ENCODE data around the gene GADD45B.
"Not testable (repeated sequence)": the region's sequence is repeated elsewhere in the genome, so short reads cannot be mapped to it uniquely, and the experiment has no call there.

GADD45B gene

GRCh38 chr19:2469102-2469914, 6.6 kb upstream of the GADD45B start:
- DNase-seq (ENCODE audit: low spot score), result no peak

GRCh38 chr19:2469915-2470200, 6.1 kb upstream of the GADD45B start:
- DNase-seq (ENCODE audit: low spot score), result not testable (repeated sequence)

- DNase-seq (ENCODE audit: low spot score), result peak; percentile 61
Measured at GRCh38 chr19:2474232-2475017, 1.5 kb upstream of the GADD45B start.

- no peak for DNase-seq (ENCODE audit: low spot score)
Measured at GRCh38 chr19:2475018-2475701, 767 bp upstream of the GADD45B start.

- peak; percentile 30 for DNase-seq (ENCODE audit: low spot score)
Measured at GRCh38 chr19:2476451-2477140, 669 bp downstream of the GADD45B start.

- no peak for DNase-seq (ENCODE audit: low spot score)
Measured at GRCh38 chr19:2477141-2477710, 1.3 kb downstream of the GADD45B start.

- peak; percentile 25 for DNase-seq (ENCODE audit: low spot score)
Measured at GRCh38 chr19:2477732-2478191, 1.8 kb downstream of the GADD45B start.

GRCh38 chr19:2478278-2478755, 2.4 kb downstream of the GADD45B start:
- DNase-seq (ENCODE audit: low spot score), result peak; percentile 19

GRCh38 chr19:2478756-2479555, 3.0 kb downstream of the GADD45B start:
- DNase-seq (ENCODE audit: low spot score), result peak; percentile 25

- no peak for DNase-seq (ENCODE audit: low spot score)
Measured at GRCh38 chr19:2479556-2480194, 3.7 kb downstream of the GADD45B start.

GRCh38 chr19:2481466-2481865, 5.5 kb downstream of the GADD45B start:
- no peak for DNase-seq (ENCODE audit: low spot score)

GRCh38 chr19:2482354-2483038, 6.6 kb downstream of the GADD45B start:
- no peak for DNase-seq (ENCODE audit: low spot score)

- DNase-seq (ENCODE audit: low spot score), result no peak
Measured at GRCh38 chr19:2483084-2483483, 7.2 kb downstream of the GADD45B start.

GRCh38 chr19:2483484-2484151, 7.7 kb downstream of the GADD45B start:
- no peak for DNase-seq (ENCODE audit: low spot score)

GRCh38 chr19:2484178-2484937, 8.4 kb downstream of the GADD45B start:
- no peak for DNase-seq (ENCODE audit: low spot score)

GRCh38 chr19:2485428-2485827, 9.5 kb downstream of the GADD45B start:
- no peak for DNase-seq (ENCODE audit: low spot score)

GRCh38 chr19:2487090-2487489, 11.2 kb downstream of the GADD45B start:
- DNase-seq (ENCODE audit: low spot score), result no peak

- no peak for DNase-seq (ENCODE audit: low spot score)
Measured at GRCh38 chr19:2487842-2488241, 11.9 kb downstream of the GADD45B start.

Measured in pons (tissue), 1 donor.